Left renal cortex interstitium (tissue), 4 donors: ENCODE results near the gene USPL1. TPM values are rescaled to one million over a fixed set of nuclear protein-coding genes. Genes with fewer than 3 reads are reported as not detected.

Experiments used
- DNase-seq, 4 donors: peaks; one replicate each; pipeline ENCODE4 v3.0.0-alpha.2; 2013; ENCODE audit warnings: low read depth in 4 of 4, low spot score in 2 of 4, missing footprints in 1 of 4
- polyA plus RNA-seq, 4 donors: library from polyadenylated mRNA; unstranded; fragments of 120-200 nt; gene quantifications; one replicate each; pipeline ENCODE4 v1.2.1, GENCODE V29; 2013; ENCODE audit not compliant: insufficient read length in 4 of 4

Gene USPL1
- polyA plus RNA-seq, 4 donors, result 21.2 to 28.3 (median 24.2) TPM

- DNase-seq, result no peak
Observed at GRCh38 chr13:30692113-30692512, 74.4 kb downstream of the USPL1 start.

- no peak for DNase-seq
Observed at GRCh38 chr13:30696278-30697176, 78.8 kb downstream of the USPL1 start.

DNA sequence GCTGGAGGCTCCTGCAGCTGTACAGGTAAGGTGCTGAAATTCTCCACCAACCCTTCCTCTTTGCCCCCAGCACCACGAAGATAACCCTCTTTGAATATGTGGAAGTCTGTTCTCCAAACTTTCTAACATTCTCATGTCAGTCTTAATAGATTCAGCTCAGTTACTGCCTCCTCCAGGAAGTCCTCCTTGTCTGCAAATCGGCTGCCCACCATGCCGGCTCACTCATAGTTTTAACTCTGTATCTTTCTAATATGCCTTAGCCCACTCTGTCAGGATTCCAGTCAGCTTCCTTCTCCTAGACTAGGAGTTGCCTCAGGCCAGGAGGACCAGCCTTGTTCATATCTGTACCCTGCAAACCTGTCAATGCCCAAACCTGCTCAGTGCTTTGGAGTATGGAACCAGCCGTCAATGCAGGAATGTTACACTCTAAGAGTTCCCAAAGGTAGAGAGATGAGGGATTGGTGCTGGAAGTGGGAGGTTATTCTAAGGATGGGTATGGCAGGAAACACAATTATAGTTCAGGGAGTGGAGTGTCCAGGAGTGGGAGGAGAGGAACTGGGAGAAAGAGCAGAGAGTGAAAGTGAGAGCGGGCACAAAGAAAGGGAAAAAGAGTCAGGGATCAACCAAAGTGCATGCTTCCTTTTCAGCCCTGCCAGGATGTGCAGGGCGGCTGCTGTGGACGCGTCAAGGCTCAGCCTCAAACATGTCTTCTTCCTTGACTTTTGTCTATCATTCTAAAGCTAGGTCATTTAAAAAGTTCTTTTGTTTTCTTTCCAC is 79.6 kb downstream of the USPL1 start:
- no peak for DNase-seq

- DNase-seq, result no peak
Observed at GRCh38 chr13:30697996-30698401, 80.3 kb downstream of the USPL1 start.

DNA sequence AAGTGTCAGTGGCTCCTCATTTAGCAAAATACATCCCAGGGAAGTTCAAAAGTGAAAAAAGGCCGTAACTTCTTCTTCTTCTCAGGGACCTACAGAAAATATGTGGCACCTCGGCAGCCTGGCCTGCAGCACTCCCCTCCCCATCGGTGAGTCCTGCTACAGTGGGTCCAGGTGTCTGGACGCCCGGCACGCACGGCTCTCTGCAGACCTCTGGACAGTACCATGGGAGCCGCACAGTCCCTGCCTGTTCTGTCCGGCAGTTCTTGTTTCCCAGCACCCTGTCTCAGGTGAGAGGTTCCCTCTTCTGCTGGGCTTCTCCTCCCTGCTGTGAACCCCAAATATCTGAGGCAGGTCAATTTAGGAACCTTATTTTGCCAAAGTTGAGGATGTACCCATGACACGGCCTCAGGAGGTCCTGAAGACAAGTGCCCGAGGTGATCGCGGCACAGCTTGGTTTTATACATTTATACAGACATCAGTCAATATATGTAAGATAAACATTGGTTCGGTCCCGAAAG is 80.8 kb downstream of the USPL1 start:
- DNase-seq, result no peak

DNA sequence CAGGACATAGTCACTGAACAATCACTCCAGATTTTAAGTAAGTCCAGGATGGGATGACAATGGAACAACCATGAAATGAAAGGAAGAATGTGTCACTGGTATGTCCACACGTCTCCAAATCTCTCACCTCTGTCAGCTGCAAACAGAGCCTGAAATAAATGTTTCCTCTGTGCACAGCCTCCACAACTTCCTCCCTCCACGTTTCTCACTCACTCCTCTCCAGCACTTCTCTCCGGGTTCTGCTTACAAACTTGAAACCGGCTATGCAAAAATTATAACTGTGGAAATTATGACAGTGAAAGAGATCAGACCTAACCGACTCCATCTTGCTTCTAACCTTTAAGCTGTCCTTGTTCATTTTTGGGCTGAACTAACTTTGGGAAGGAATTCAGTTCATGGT is 82.6 kb downstream of the USPL1 start:
- DNase-seq, result no peak

- no peak for DNase-seq
Observed at GRCh38 chr13:30702006-30702405, 84.3 kb downstream of the USPL1 start.

DNA sequence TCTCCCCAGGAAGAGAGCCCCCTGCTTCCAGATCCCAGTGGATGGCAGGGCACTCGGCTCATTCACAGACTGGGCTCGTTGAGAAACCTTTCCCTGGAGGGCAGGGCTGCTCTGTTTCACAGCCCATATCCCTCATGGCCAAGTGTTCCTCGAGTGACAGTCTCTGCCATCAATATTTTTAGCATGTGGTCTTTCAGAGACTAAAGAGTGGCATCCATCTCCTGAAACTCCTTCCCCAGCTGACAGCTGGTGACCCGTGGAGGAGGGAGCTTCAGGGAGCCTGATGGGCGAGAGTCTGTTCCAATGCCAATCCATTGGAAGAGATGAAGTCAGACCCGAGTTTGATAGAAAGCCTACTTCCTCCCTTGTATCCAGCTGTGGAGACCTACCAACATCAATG is 86.9 kb downstream of the USPL1 start:
- DNase-seq, result no peak

DNA sequence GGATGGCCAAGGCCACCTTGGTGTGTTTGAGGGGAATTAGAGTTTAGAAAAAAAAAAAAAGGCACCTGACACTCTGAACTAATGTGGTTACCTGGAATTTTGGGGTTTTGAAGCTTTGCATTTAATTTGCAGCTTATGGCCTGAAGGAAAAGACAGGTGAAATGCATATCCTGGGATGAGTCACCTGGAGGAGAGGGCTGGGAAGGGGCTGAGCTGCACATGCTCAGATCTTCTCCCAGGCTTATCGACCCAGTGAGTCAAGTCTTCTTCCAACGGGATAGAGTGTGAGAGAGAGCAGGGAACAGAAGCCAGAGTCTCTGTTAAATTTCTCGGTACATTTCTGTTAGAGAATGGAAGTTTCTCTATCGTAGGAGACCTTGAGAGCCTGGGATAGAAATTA is 88.0 kb downstream of the USPL1 start:
- no peak for DNase-seq

DNA sequence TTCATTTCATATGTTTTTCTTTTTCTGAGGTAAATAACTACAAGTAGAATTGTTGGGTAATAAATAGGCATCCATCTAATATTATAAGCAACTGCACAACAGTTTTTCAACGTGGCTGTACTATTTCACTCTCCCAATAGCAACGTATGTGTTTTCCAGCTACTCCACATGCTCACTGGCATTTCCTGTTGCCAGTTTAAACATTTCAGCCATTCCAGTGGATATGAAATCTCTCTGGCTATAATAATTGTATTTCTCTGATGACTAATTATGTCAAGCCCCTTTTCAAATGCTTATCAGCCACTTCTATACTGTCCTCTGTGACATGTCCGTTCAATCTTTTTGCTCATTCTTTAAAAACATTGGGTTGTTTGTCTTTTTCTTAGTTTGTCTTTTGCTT is 90.8 kb downstream of the USPL1 start:
- no peak for DNase-seq

Other genes starting within 250 kb of the USPL1 start
- under 1 TPM; 0.44 to 0.70 (median 0.59) TPM for gene UBE2L5, start 195.4 kb upstream of the USPL1 start, polyA plus RNA-seq
- gene HMGB1, start 152.0 kb upstream of the USPL1 start, polyA plus RNA-seq, result 100 to 1,000 TPM; 769 to 941 (median 839) TPM
- 1 to 10 TPM; 3.9 to 5.6 (median 4.9) TPM for gene ALOX5AP, start 117.6 kb downstream of the USPL1 start, polyA plus RNA-seq